ENCODE results near the gene HEXD.

HEXD gene

GRCh38 chr17:82463925-82464566 is 45.9 kb downstream of the HEXD start:
- TF ChIP-seq ZC3H10 (CRISPR knock-in tag; IDR thresholded peaks at IDR 0.05) = no peak
- TF ChIP-seq PPARA (CRISPR knock-in tag; IDR thresholded peaks at IDR 0.05; ENCODE audit: borderline replicate concordance) = no peak
- TF ChIP-seq BACH2 (CRISPR knock-in tag; IDR thresholded peaks at IDR 0.05; ENCODE audit: borderline replicate concordance) = no peak
- TF ChIP-seq CSDC2 (CRISPR knock-in tag; IDR thresholded peaks at IDR 0.05) = no peak
- no peak for TF ChIP-seq TSHZ2 (CRISPR knock-in tag; IDR thresholded peaks at IDR 0.05)
- TF ChIP-seq ESRRG (CRISPR knock-in tag; IDR thresholded peaks at IDR 0.05) = no peak
- TF ChIP-seq PATZ1 (CRISPR knock-in tag; IDR thresholded peaks at IDR 0.05; ENCODE audit: borderline replicate concordance) = no peak
- TF ChIP-seq ISL1 (CRISPR knock-in tag; IDR thresholded peaks at IDR 0.05) = no peak
- TF ChIP-seq ZFP30 (CRISPR knock-in tag; IDR thresholded peaks at IDR 0.05) = no peak
- no peak for TF ChIP-seq ZNF565 (CRISPR knock-in tag; conservative IDR thresholded peaks at IDR 0.05; ENCODE audit: low read depth)
- no peak for TF ChIP-seq ARNTL (CRISPR knock-in tag; IDR thresholded peaks at IDR 0.05; ENCODE audit: borderline replicate concordance, low read depth)
- no peak for TF ChIP-seq TCF4 (CRISPR knock-in tag; IDR thresholded peaks at IDR 0.05; ENCODE audit: borderline replicate concordance)
- no peak for TF ChIP-seq GLIS3 (CRISPR knock-in tag; IDR thresholded peaks at IDR 0.05)
- ATAC-seq = no peak

GRCh38 chr17:82464567-82464929 is 46.4 kb downstream of the HEXD start:
- no peak for ATAC-seq
- TF ChIP-seq CSDC2 (CRISPR knock-in tag; IDR thresholded peaks at IDR 0.05) (no peak), SNAI2 (CRISPR knock-in tag; IDR thresholded peaks at IDR 0.05) (no peak), ZFP30 (CRISPR knock-in tag; IDR thresholded peaks at IDR 0.05) (no peak), BACH2 (CRISPR knock-in tag; IDR thresholded peaks at IDR 0.05; ENCODE audit: borderline replicate concordance) (no peak), OSR1 (CRISPR knock-in tag; IDR thresholded peaks at IDR 0.05) (no peak), TSHZ2 (CRISPR knock-in tag; IDR thresholded peaks at IDR 0.05) (no peak), POU6F1 (CRISPR knock-in tag; IDR thresholded peaks at IDR 0.05; ENCODE audit: borderline replicate concordance, low read depth) (no peak)

GRCh38 chr17:82465023-82465603 is 47.0 kb downstream of the HEXD start:
- ATAC-seq = no peak
- no peak for TF ChIP-seq BACH2 (CRISPR knock-in tag; IDR thresholded peaks at IDR 0.05; ENCODE audit: borderline replicate concordance)
- no peak for TF ChIP-seq ZFP3 (CRISPR knock-in tag; IDR thresholded peaks at IDR 0.05)
- no peak for TF ChIP-seq ZFP30 (CRISPR knock-in tag; IDR thresholded peaks at IDR 0.05)
- no peak for TF ChIP-seq CSDC2 (CRISPR knock-in tag; IDR thresholded peaks at IDR 0.05)
- no peak for TF ChIP-seq OSR1 (CRISPR knock-in tag; IDR thresholded peaks at IDR 0.05)
- TF ChIP-seq CREB5 (CRISPR knock-in tag; IDR thresholded peaks at IDR 0.05; ENCODE audit: low read depth) = no peak
- TF ChIP-seq PPARA (CRISPR knock-in tag; IDR thresholded peaks at IDR 0.05; ENCODE audit: borderline replicate concordance) = no peak
- TF ChIP-seq POU6F1 (CRISPR knock-in tag; IDR thresholded peaks at IDR 0.05; ENCODE audit: borderline replicate concordance, low read depth) = no peak
